Smooth muscle cell (in vitro differentiated cells): ENCODE measurements around the gene TXNRD1. TPM values are rescaled to one million over a fixed set of nuclear protein-coding genes. Genes with fewer than 3 reads are reported as not detected.

Source experiments
- DNase-seq: peaks from one replicate; lab custom pipeline; 2025; ENCODE audit not compliant: unreplicated experiment; lab: John Stamatoyannopoulos, UW
- H2AFZ ChIP-seq: fragments of 200-600 bp; sonication (generic); 2 replicates; pipeline ENCODE4 v1.6.0; 2016; ENCODE audit warnings: antibody characterized with exemption, low read depth, mild to moderate bottlenecking
- H3F3A ChIP-seq: fragments of 200-600 bp; sonication (generic); 2 replicates; pipeline ENCODE4 v1.6.0; 2017; ENCODE audit warnings: antibody characterized with exemption, low read depth
- H3K27ac ChIP-seq: fragments of 200-600 bp; sonication (generic); 2 replicates; pipeline ENCODE4 v1.5.1; 2016; ENCODE audit warnings: low read depth, mild to moderate bottlenecking
- H3K27me3 ChIP-seq: fragments of 200-600 bp; sonication (generic); 2 replicates; pipeline ENCODE4 v1.6.1; 2016; ENCODE audit warnings: low read depth, mild to moderate bottlenecking
- H3K36me3 ChIP-seq: fragments of 200-600 bp; sonication (generic); 2 replicates; pipeline ENCODE4 v1.5.1; 2016; ENCODE audit warnings: low read depth
- H3K4me1 ChIP-seq: fragments of 200-600 bp; sonication (generic); 2 replicates; pipeline ENCODE4 v1.5.1; 2016; ENCODE audit warnings: low read depth
- H3K4me2 ChIP-seq: fragments of 200-600 bp; sonication (generic); 2 replicates; pipeline ENCODE4 v1.6.0; 2016; ENCODE audit warnings: mild to moderate bottlenecking
- H3K4me3 ChIP-seq: fragments of 200-600 bp; sonication (generic); 2 replicates; pipeline ENCODE4 v1.5.1; 2016; ENCODE audit warnings: mild to moderate bottlenecking
- H3K79me2 ChIP-seq: fragments of 200-600 bp; sonication (generic); 2 replicates; pipeline ENCODE4 v1.6.0; 2016; ENCODE audit warnings: low read depth, mild to moderate bottlenecking
- H3K9ac ChIP-seq: fragments of 200-600 bp; sonication (generic); 2 replicates; pipeline ENCODE4 v1.6.0; 2016; ENCODE audit warnings: low read depth
- H3K9me3 ChIP-seq: fragments of 200-600 bp; sonication (generic); replicated peaks from 2 replicates; pipeline ENCODE4 v1.5.1; 2016; ENCODE audit warnings: low read depth
- H4K20me1 ChIP-seq: fragments of 200-600 bp; sonication (generic); 2 replicates; pipeline ENCODE4 v1.6.0; 2016; ENCODE audit warnings: low read depth
- WGBS: methylation state at CpG from one replicate; pipeline ENCODE4 v1.1.7; 2016; ENCODE audit warnings: low lambda C conversion rate; 5-methylcytosine and 5-hydroxymethylcytosine counted together
- polyA plus RNA-seq: library from polyadenylated mRNA; unstranded; fragments of >200 nt; fragmentation: Nextera tagmentation; extraction: Ambion mirVana; gene quantifications from 2 replicates; pipeline ENCODE4 v1.2.1, GENCODE V29; 2016
- total RNA-seq: library from RNA; depleted of rRNA; stranded (reverse); fragments of >200 nt; gene quantifications from 2 replicates; pipeline ENCODE4 v1.2.3, GENCODE V29; 2014
- TF ChIP-seq, protein P1 (sequence below): fragments of 200-600 bp; sonication (generic); IDR thresholded peaks from 2 replicates; pipeline ENCODE4 v1.5.1; 2017; ENCODE audit warnings: borderline replicate concordance, mild to moderate bottlenecking, antibody characterized with exemption; ENCODE audit not compliant: insufficient read depth, poor library complexity, severe bottlenecking

Gene TXNRD1
- total and polyA plus RNA-seq, 2 experiments from 2014 or later, result 31.1 to 61.7 TPM

DNA sequence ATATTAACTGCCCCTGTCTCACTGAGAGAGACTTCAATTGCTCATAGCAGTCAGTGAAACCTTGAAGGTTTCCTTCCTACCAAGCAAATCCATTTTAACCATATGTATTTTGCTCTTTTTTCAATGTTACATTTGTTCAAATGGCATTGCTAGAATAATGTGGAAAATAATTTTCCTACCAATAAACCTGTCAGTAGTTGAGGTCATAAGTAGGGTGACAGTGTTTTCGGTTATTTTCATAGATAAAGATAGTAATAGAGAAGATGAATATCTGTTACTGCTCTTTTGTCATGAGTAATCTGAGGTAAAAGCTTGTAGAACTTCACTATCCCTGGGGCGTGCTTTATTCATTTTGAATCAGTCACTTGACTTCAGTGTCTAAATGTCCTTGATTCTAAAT is 120.5 kb downstream of the TXNRD1 start:
- H3K9me3 ChIP-seq, result no peaks in the 10 kb centered on the region
- no peak overlapping the region for H3K27ac ChIP-seq
- 92% methylated on average over 2 of the region's 2 CpGs for WGBS
- H3K4me3 ChIP-seq, result no peak overlapping the region
- TF ChIP-seq, protein P1, sequence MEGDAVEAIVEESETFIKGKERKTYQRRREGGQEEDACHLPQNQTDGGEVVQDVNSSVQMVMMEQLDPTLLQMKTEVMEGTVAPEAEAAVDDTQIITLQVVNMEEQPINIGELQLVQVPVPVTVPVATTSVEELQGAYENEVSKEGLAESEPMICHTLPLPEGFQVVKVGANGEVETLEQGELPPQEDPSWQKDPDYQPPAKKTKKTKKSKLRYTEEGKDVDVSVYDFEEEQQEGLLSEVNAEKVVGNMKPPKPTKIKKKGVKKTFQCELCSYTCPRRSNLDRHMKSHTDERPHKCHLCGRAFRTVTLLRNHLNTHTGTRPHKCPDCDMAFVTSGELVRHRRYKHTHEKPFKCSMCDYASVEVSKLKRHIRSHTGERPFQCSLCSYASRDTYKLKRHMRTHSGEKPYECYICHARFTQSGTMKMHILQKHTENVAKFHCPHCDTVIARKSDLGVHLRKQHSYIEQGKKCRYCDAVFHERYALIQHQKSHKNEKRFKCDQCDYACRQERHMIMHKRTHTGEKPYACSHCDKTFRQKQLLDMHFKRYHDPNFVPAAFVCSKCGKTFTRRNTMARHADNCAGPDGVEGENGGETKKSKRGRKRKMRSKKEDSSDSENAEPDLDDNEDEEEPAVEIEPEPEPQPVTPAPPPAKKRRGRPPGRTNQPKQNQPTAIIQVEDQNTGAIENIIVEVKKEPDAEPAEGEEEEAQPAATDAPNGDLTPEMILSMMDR, result no peak
- H3K9ac ChIP-seq, result no peak overlapping the region
- no peaks in the 10 kb centered on the region for H3F3A ChIP-seq
- no peaks in the 10 kb centered on the region for H4K20me1 ChIP-seq
- H3K4me1 ChIP-seq, result no peaks in the 10 kb centered on the region
- H3K27me3 ChIP-seq, result no peaks in the 10 kb centered on the region
- H2AFZ ChIP-seq, result no peak overlapping the region
- no peak overlapping the region for H3K4me2 ChIP-seq
- no peaks in the 10 kb centered on the region for H3K79me2 ChIP-seq
- DNase-seq, result no peak
- peaks cover 8% of the 10 kb centered on the region for H3K36me3 ChIP-seq

DNA sequence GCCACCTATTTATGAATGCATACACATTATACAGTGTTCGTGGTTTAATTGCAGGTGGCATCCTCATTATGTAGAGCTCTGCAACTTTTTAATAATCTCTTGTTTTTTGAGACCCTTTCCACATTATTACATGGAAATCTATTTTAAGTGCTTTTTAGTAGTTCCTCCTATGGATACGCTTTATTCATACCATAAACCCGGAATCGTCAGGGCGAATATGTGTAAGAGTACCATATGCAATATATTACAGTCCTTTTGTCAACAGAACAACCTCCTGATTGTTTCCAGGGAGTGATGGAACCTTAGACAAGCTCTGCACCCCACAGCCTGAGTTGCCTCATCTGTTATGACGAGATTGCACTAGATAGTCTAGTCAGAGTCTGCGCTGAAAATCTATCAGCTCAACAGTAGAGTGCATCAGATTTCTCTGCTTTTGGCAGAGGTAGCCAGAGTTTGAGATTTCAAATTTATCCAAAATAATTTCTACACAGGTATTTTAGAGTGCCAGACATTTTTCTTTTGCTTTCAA is 121.5 kb downstream of the TXNRD1 start:
- no peaks in the 10 kb centered on the region for H4K20me1 ChIP-seq
- H3K27me3 ChIP-seq, result no peaks in the 10 kb centered on the region
- H2AFZ ChIP-seq, result no peak overlapping the region
- H3F3A ChIP-seq, result no peaks in the 10 kb centered on the region
- no peaks in the 10 kb centered on the region for H3K9me3 ChIP-seq
- H3K9ac ChIP-seq, result no peak overlapping the region
- peaks cover 8% of the 10 kb centered on the region for H3K36me3 ChIP-seq
- no peak for DNase-seq
- TF ChIP-seq, protein P1, result no peak
- H3K4me1 ChIP-seq, result no peaks in the 10 kb centered on the region
- no peaks in the 10 kb centered on the region for H3K79me2 ChIP-seq
- no peak overlapping the region for H3K4me2 ChIP-seq
- H3K4me3 ChIP-seq, result no peak overlapping the region
- no peak overlapping the region for H3K27ac ChIP-seq
- 85% methylated on average over 7 of the region's 7 CpGs for WGBS

DNA sequence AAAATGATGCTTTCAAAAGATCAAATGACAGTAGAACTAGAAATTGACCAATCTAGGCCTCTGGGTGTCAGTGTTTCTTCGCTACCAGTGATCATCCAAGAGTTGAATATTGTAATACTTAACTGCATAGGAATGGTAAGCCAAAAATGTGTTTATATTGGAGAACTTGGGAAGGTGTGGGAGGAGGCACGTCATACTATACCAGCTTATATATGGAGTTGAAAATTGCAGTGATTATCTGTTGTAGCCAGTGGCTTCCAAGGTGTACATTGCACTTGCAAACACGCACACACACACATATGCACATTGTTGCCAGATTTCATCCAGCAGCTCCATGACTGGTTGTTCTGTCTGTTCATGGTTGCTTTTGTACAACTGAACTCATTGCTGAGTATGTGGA is 124.1 kb downstream of the TXNRD1 start:
- Histone ChIP-seq H3K27me3 (no peaks in the 10 kb centered on the region), H3K36me3 (peaks cover 8% of the 10 kb centered on the region), H4K20me1 (peaks cover under 1% of the 10 kb centered on the region), H3F3A (no peaks in the 10 kb centered on the region), H3K79me2 (no peaks in the 10 kb centered on the region), H3K9ac (no peak overlapping the region), H3K4me3 (no peak overlapping the region), H3K4me2 (no peak overlapping the region), H3K9me3 (no peaks in the 10 kb centered on the region), H2AFZ (no peak overlapping the region), H3K27ac (no peak overlapping the region), H3K4me1 (no peaks in the 10 kb centered on the region)
- DNase-seq, result no peak
- WGBS, result 93% methylated on average over 3 of the region's 3 CpGs
- TF ChIP-seq, protein P1, result no peak

DNA sequence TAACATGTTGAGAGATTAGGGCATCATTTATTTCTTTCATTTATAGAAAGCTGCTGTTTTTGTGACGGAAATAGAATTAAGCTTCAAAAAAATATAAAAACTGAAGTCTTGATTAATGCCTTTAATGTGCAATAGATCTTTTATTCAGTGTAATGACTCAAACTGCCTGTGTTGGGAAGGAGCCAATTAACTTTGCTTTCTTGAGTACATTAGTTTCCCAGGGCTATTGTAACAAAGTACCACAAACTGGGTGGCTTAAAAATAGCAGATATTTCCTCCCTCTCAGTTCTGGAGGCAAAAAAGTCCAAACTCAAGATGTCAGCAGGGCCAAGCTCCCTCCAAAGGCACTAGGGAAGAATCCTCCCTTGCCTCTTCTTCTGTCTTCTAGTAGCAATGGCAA is 124.6 kb downstream of the TXNRD1 start:
- Histone ChIP-seq H3K27ac (no peak overlapping the region), H4K20me1 (peaks cover 6% of the 10 kb centered on the region)
- no peak for DNase-seq

More for the DNA sequence above, 124.6 kb downstream of the TXNRD1 start:
- Histone ChIP-seq H3K9me3 (no peaks in the 10 kb centered on the region), H3K4me1 (no peaks in the 10 kb centered on the region), H3K4me3 (no peak overlapping the region), H3F3A (no peaks in the 10 kb centered on the region), H3K27me3 (no peaks in the 10 kb centered on the region), H3K79me2 (no peaks in the 10 kb centered on the region), H3K9ac (no peak overlapping the region), H3K36me3 (peaks cover 8% of the 10 kb centered on the region), H2AFZ (no peak overlapping the region), H3K4me2 (no peak overlapping the region)
- 98% methylated on average over 1 of the region's 1 CpG for WGBS
- TF ChIP-seq, protein P1, result no peak
